Measurements from ENCODE around the gene PBX4.

PBX4 gene

GRCh38 chr19:19561946-19562664 is 56.4 kb downstream of the PBX4 start (continued):
- TF ChIP-seq ZNF132 (tag by site-specific recombination; IDR thresholded peaks at IDR 0.05; ENCODE audit: borderline replicate concordance) (no peak), ZNF596 (tag by site-specific recombination; IDR thresholded peaks at IDR 0.05) (no peak), ZNF623 (tag by site-specific recombination; IDR thresholded peaks at IDR 0.05) (no peak), ZXDB (tag by site-specific recombination; IDR thresholded peaks at IDR 0.05) (no peak), RBAK (tag by site-specific recombination; IDR thresholded peaks at IDR 0.05) (no peak), ZNF624 (tag by site-specific recombination; IDR thresholded peaks at IDR 0.05) (no peak), ZNF114 (tag by site-specific recombination; IDR thresholded peaks at IDR 0.05) (no peak), ZNF664 (tag by site-specific recombination; IDR thresholded peaks at IDR 0.05) (no peak)

GRCh38 chr19:19559931-19560330 is 58.6 kb downstream of the PBX4 start:
- CTCF ChIA-PET: interaction anchor here (0.6 to 3.3 kb wide), 5 partner anchors 9 to 43 kb away, joined by 3 to 15 read pairs (median 3); no protein-coding TSS in a partner anchor
- H3K9me3 ChIP-seq (ENCODE audit: control insufficient read depth, insufficient read depth, low read depth, low read length): no peaks in the 10 kb centered on the region
- TF ChIP-seq BCL6B (tag by site-specific recombination; IDR thresholded peaks at IDR 0.05) (no peak), ZNF768 (tag by site-specific recombination; IDR thresholded peaks at IDR 0.05) (no peak), ZNF645 (tag by site-specific recombination; IDR thresholded peaks at IDR 0.05) (no peak), RBAK (tag by site-specific recombination; IDR thresholded peaks at IDR 0.05) (no peak), ZNF473 (tag by site-specific recombination; IDR thresholded peaks at IDR 0.05) (no peak), ELK4 (IDR thresholded peaks at IDR 0.05; ENCODE audit: borderline replicate concordance, low read depth, low read length) (no peak), ZNF677 (tag by site-specific recombination; IDR thresholded peaks at IDR 0.05) (no peak), ZNF433 (tag by site-specific recombination; IDR thresholded peaks at IDR 0.05; ENCODE audit: low read depth) (no peak), IKZF3 (tag by site-specific recombination; IDR thresholded peaks at IDR 0.05) (no peak), GLI4 (tag by site-specific recombination; IDR thresholded peaks at IDR 0.05) (no peak), ZNF843 (tag by site-specific recombination; IDR thresholded peaks at IDR 0.05) (no peak), SALL2 (tag by site-specific recombination; IDR thresholded peaks at IDR 0.05; ENCODE audit: borderline replicate concordance) (no peak), ZNF362 (tag by site-specific recombination; IDR thresholded peaks at IDR 0.05) (no peak)
- POLR2A ChIA-PET: no interaction called here
- peaks cover 0 to 5% of the 10 kb centered on the region in 2 experiments; a peak in 2 of 3 replicates for H3K36me3 ChIP-seq (ENCODE audit: control insufficient read depth in 2 of 2, insufficient read depth in 1 of 2, low read length in 2 of 2)
- no peaks in the 10 kb centered on the region for H3K4me1 ChIP-seq (ENCODE audit: control insufficient read depth, insufficient read depth, low read length)
- H3K27ac ChIP-seq (ENCODE audit: extremely low read depth, low read depth, low read length): no peak overlapping the region
- H3K4me3 ChIP-seq (ENCODE audit: low read depth, low read length): no peak overlapping the region
